Testis (tissue), 3 donors: ENCODE results near the gene TUBG2. TPM values are rescaled to one million over a fixed set of nuclear protein-coding genes. Genes with fewer than 3 reads are reported as not detected.
A peak's percentile ranks its signal among the peaks of the same experiment; 100 is the strongest.

Source experiments
- DNase-seq: peaks from one replicate; pipeline ENCODE4 v3.0.0-alpha.2; 2019
- H3K27ac ChIP-seq, 2 donors: fragments of 200-600 bp; sonication (generic); one replicate each; pipeline ENCODE4 v1.5.1; 2019
- H3K27me3 ChIP-seq: fragments of 200-600 bp; sonication (generic); one replicate; pipeline ENCODE4 v1.5.1; 2019
- H3K36me3 ChIP-seq: fragments of 200-600 bp; sonication (generic); one replicate; pipeline ENCODE4 v1.5.1; 2017; ENCODE audit warnings: low read depth; ENCODE audit errors: missing control alignments
- H3K4me1 ChIP-seq: fragments of 200-600 bp; sonication (generic); one replicate; pipeline ENCODE4 v1.5.1; 2019
- H3K4me3 ChIP-seq, 2 donors: fragments of 200-600 bp; sonication (generic); one replicate each; pipeline ENCODE4 v1.5.1; 2017 to 2019
- H3K9me3 ChIP-seq: fragments of 200-600 bp; sonication (generic); one replicate; pipeline ENCODE4 v1.5.1; 2017
- CTCF ChIP-seq, 3 experiments: fragments of 450-650 bp in 2 of 3; fragments of 200-600 bp in 1 of 3; sonication (generic) in 1 of 3; IDR thresholded peaks; one replicate each; pipeline ENCODE4 v1.5.1; 2016 to 2019; ENCODE audit warnings: antibody characterized with exemption in 3 of 3, mild to moderate bottlenecking in 2 of 3, moderate library complexity in 1 of 3
- POLR2A ChIP-seq: fragments of 450-650 bp; IDR thresholded peaks from one replicate; pipeline ENCODE4 v1.6.1; 2017; ENCODE audit warnings: antibody characterized with exemption, mild to moderate bottlenecking, moderate library complexity
- WGBS, 2 donors: methylation state at CpG; one replicate each; pipeline ENCODE4 v1.1.5; 2018; 5-methylcytosine and 5-hydroxymethylcytosine counted together
- intact Hi-C: fragments of 100-400 bp; cut with DNase I; formaldehyde crosslinking; loops from one replicate; pipeline ENCODE4 v1.15.1; 2023; ENCODE audit warnings: low total_unique reads
- polyA plus RNA-seq: library from polyadenylated mRNA; stranded (reverse); fragments of 350-450 nt; fragmentation: Illumina TruSeq; extraction: RNeasy Lipid Tissue Mini Kit (QIAGEN cat#74804); gene quantifications from one replicate; pipeline ENCODE4 v1.2.3, GENCODE V29; 2014; ENCODE audit warnings: low read depth, low replicate concordance; ENCODE audit not compliant: insufficient read depth
- total RNA-seq, 2 donors: library from RNA; depleted of rRNA; stranded (reverse); fragments of >200 nt; gene quantifications; one replicate each; pipeline ENCODE4 v1.2.3, GENCODE V29; 2016

Gene TUBG2
- total and polyA plus RNA-seq, 3 donors from 2014 or later = 30.6 to 57.5 (median 50.4) TPM

- Histone ChIP-seq H3K36me3 (no peaks in the 10 kb centered on the region), H3K9me3 (no peaks in the 10 kb centered on the region), H3K27me3 (no peaks in the 10 kb centered on the region), H3K4me3 (peak within 1 kb of the TSS; percentile 6 to 55), H3K4me1 (peaks cover 60% of the 10 kb centered on the region), H3K27ac (peak within 1 kb of the TSS; percentile 51 to 66)
- intact Hi-C loops = no loop called here
- WGBS, 2 donors = 8 to 14% methylated on average over 22 of the region's 22 CpGs
- DNase-seq = peak; percentile 69
- no peak for TF ChIP-seq POLR2A
- TF ChIP-seq CTCF (IDR thresholded peaks at IDR 0.05) = no peak
Measured at GRCh38 chr17:42681976-42682721, 23.1 kb downstream of the TUBG2 start, which contains the start of gene CNTNAP1. CNTNAP1 (plus strand) TSS chr17:42682531; CDS start chr17:42682830, 299 bp downstream.

- Histone ChIP-seq H3K36me3 (no peaks in the 10 kb centered on the region), H3K4me3 (peak overlapping the region; percentile 6 to 55), H3K4me1 (peaks cover 54% of the 10 kb centered on the region), H3K27ac (peak overlapping the region; percentile 51 to 66), H3K9me3 (no peaks in the 10 kb centered on the region), H3K27me3 (no peaks in the 10 kb centered on the region)
- DNase-seq = peak; percentile 55
- intact Hi-C loops = no loop called here
- WGBS, 2 donors = 0% methylated on average over 22 to 34 of the region's 34 CpGs
- TF ChIP-seq POLR2A = no peak
- no peak for TF ChIP-seq CTCF (IDR thresholded peaks at IDR 0.05)
Measured at GRCh38 chr17:42682722-42683403, 23.8 kb downstream of the TUBG2 start.

DNA sequence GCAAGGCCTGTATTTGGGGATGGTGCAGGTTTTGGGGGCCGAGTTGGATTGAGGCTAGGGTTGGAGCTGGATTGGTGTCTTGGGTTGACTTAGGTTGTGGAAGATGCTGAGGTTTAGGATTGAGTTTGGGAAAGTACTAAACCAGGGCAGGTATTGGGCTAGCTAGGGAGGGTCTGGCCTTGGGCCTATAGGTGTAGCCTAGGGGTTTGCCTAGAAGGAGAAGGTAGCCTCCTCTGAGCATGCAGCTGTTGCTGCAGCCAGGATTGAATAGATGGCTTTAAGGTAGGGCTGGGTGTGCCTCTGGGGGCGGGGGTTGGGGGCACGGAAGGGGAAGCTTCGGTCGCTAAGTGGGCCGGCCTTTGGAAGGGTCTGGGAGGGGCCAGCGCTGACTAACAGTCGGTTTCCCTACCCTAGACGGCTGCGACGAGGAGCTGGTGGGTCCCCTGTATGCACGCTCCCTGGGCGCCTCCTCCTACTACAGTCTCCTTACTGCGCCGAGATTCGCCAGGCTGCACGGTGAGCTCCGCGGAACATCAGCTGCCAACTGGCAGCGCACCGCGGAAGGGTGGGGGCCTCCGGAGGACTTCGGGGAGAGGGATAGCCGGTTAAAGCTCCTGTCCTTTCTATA is 24.4 kb downstream of the TUBG2 start:
- no peaks in the 10 kb centered on the region for H3K27me3 ChIP-seq
- no peak overlapping the region for H3K4me3 ChIP-seq
- H3K27ac ChIP-seq = no peak overlapping the region
- no peaks in the 10 kb centered on the region for H3K36me3 ChIP-seq
- no peaks in the 10 kb centered on the region for H3K9me3 ChIP-seq
- intact Hi-C loops = no loop called here
- no peak for DNase-seq
- WGBS, 2 donors = 13 to 24% methylated on average over 6 to 22 of the region's 25 CpGs
- TF ChIP-seq POLR2A = no peak
- TF ChIP-seq CTCF (IDR thresholded peaks at IDR 0.05) = no peak
- H3K4me1 ChIP-seq = peaks cover 53% of the 10 kb centered on the region

DNA sequence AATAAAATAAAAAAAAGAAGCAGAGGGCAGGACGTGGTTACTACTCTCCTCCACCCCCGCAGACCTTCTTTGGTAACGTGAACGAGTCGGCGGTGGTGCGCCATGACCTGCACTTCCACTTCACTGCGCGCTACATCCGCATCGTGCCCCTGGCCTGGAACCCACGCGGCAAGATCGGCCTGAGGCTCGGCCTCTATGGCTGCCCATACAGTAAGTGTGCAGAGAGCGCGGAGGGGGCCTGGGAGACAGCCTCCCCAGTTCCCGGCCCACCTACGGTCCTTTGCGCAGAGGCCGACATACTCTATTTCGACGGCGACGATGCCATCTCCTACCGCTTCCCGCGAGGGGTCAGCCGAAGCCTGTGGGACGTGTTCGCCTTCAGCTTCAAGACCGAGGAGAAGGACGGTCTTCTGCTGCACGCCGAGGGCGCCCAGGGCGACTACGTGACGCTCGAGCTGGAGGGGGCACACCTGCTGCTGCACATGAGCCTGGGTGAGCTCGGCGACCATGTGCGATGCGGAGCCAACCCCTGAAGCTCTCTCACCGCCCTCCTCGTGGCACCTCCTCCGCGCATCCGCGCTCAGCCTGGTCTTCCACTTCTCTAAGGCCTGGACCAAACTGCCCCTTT is 26.0 kb downstream of the TUBG2 start:
- H3K4me1 ChIP-seq = peaks cover 38% of the 10 kb centered on the region
- H3K4me3 ChIP-seq = no peak overlapping the region
- no peaks in the 10 kb centered on the region for H3K9me3 ChIP-seq
- H3K27me3 ChIP-seq = no peaks in the 10 kb centered on the region
- 78 to 80% methylated on average over 31 to 50 of the region's 50 CpGs for WGBS, 2 donors
- H3K36me3 ChIP-seq = no peaks in the 10 kb centered on the region
- intact Hi-C loops = no loop called here
- H3K27ac ChIP-seq = no peak overlapping the region
- TF ChIP-seq CTCF (IDR thresholded peaks at IDR 0.05) (no peak), POLR2A (no peak)
- DNase-seq = no peak
